ENCODE measurements around the gene LRRC15.
A peak's percentile ranks its signal among the peaks of the same experiment; 100 is the strongest.

LRRC15 gene

DNA sequence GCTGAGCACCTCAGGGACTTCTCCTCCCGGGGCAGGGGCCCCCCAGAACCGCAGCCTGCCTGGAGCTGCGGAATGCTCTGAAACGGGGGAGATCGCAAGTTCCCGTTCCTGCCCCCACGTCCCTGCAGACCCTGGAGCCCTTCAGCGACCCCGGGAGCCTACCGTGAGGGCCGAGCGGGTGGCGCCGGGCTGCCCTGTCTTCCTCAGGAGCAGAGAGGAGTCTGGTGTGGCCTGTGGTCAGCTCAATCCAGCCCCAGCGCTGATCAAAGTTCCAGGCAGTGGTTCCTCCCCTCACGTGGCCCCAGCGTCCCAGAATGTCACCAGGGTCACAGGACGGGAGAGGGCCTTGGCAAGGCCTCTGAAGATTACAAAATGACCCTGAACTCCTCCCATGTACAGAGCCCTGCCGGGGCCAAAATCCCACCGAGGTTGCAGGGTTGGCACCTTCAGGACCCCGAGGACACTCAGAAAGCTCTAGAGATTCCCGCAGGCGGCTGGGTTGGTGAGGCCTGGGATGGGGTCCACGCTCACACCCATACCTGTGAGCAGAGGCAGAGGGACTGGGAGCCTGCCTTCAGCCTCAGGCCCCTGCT, 18.4 kb downstream of the LRRC15 start, which contains the start of gene CPN2:
Gene CPN2 (minus strand): TSS at position 249 of the 593 bp plus-strand sequence. CDS start 8,626 bp downstream, outside the sequence.
- no peak within 1 kb of the TSS for H3K27ac ChIP-seq
- TF ChIP-seq, protein P1, sequence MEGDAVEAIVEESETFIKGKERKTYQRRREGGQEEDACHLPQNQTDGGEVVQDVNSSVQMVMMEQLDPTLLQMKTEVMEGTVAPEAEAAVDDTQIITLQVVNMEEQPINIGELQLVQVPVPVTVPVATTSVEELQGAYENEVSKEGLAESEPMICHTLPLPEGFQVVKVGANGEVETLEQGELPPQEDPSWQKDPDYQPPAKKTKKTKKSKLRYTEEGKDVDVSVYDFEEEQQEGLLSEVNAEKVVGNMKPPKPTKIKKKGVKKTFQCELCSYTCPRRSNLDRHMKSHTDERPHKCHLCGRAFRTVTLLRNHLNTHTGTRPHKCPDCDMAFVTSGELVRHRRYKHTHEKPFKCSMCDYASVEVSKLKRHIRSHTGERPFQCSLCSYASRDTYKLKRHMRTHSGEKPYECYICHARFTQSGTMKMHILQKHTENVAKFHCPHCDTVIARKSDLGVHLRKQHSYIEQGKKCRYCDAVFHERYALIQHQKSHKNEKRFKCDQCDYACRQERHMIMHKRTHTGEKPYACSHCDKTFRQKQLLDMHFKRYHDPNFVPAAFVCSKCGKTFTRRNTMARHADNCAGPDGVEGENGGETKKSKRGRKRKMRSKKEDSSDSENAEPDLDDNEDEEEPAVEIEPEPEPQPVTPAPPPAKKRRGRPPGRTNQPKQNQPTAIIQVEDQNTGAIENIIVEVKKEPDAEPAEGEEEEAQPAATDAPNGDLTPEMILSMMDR (IDR thresholded peaks at IDR 0.05; ENCODE audit: low read depth, low read length) = no peak
- no peak for DNase-seq
- no peaks in the 10 kb centered on the region for H3K36me3 ChIP-seq
- H3K4me3 ChIP-seq (ENCODE audit: low read depth, low read length) = no peak within 1 kb of the TSS
- H3K9me3 ChIP-seq (ENCODE audit: severe bottlenecking) = no peaks in the 10 kb centered on the region
- H3K27me3 ChIP-seq (ENCODE audit: insufficient read depth, low read depth, severe bottlenecking) = no peaks in the 10 kb centered on the region

DNA sequence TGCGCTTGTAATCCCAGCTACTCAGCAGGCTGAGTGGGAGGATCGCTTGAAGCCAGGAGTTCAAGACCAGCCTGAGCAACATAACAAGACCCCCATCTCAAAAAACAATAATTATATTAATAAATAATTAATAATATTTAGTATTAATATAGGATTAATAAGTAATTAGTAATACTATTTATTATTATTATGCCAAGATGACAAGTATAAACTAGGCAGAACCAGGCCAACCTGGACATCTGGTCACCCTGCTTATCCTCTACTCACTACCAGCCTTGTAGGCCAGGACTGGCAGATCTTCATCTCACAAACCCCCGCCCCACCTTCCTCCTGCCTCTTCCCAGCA, 18.8 kb downstream of the LRRC15 start:
- no peak overlapping the region for H3K4me3 ChIP-seq (ENCODE audit: low read depth, low read length)
- no peaks in the 10 kb centered on the region for H3K27me3 ChIP-seq (ENCODE audit: insufficient read depth, low read depth, severe bottlenecking)
- TF ChIP-seq, protein P1 (IDR thresholded peaks at IDR 0.05; ENCODE audit: low read depth, low read length) = no peak
- H3K9me3 ChIP-seq (ENCODE audit: severe bottlenecking) = no peaks in the 10 kb centered on the region
- no peak for DNase-seq
- no peak overlapping the region for H3K27ac ChIP-seq
- no peaks in the 10 kb centered on the region for H3K36me3 ChIP-seq

DNA sequence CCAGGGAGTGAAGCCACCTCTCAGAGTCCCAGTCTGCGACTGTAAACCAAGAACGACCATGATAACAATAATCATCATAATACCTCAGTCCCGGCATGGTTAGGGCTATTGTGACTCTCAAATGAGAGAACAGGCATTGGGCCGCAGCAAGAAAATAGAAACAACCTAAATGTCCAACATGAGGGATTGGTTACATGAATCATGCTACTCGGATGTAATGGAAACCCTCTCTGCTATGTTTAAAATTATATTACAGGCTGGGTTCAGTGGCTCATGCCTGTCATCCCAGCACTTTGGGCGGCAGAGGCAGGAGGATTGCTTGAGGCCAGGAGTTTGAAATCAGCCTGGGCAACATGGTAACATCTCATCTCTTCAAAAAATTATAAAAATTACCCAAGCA, 21.2 kb downstream of the LRRC15 start:
- no peak for DNase-seq
- TF ChIP-seq, protein P1 (IDR thresholded peaks at IDR 0.05; ENCODE audit: low read depth, low read length) = no peak

DNA sequence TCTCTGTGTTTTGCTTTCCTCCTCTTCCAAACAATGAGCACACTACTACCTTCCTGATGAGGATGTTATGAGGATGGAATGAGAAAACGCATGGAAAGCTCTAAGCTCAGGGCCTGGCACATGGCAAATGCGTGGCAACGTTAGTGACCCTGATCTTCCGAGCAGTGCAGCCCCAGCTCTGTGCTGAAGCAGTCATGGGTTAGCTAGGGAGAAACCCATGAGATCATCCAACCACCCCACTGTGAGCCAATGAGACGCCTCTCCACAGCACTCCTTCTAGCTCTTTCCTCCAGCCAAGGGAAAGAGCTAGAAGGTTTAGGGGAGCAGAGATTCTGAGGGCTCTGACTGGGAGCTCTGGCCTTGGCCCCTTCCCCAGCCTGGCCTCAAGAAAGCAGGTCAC, 22.9 kb downstream of the LRRC15 start:
- Histone ChIP-seq H3K9me3 (ENCODE audit: severe bottlenecking) (no peaks in the 10 kb centered on the region), H3K27me3 (ENCODE audit: insufficient read depth, low read depth, severe bottlenecking) (no peaks in the 10 kb centered on the region)
- TF ChIP-seq, protein P1 (IDR thresholded peaks at IDR 0.05; ENCODE audit: low read depth, low read length) = no peak

More for the DNA sequence above, 21.2 kb downstream of the LRRC15 start:
- Histone ChIP-seq H3K36me3 (no peaks in the 10 kb centered on the region), H3K4me3 (ENCODE audit: low read depth, low read length) (no peak overlapping the region), H3K27ac (no peak overlapping the region), H3K27me3 (ENCODE audit: insufficient read depth, low read depth, severe bottlenecking) (no peaks in the 10 kb centered on the region), H3K9me3 (ENCODE audit: severe bottlenecking) (no peaks in the 10 kb centered on the region)

DNA sequence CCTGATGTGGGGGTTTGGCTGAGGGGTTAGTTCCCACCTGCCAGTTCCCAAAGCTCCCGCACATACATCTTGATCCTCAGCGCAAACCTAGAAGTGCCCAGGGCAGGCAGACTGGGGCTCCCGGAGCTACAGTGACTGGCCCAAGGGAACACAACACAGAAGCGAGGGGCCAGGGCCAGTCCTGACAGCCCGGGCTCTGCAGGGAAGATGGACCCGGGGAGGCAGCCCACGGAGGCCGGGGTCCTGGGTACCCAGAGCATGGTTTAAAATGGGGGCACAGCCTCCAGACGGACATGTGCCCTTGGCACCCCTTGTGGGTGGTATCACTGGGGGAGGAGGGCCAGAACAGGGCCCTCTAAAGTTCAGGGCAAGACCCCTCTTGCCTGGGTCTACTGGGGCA, 23.5 kb downstream of the LRRC15 start:
- H3K9me3 ChIP-seq (ENCODE audit: severe bottlenecking) = no peaks in the 10 kb centered on the region
- DNase-seq = no peak
- no peaks in the 10 kb centered on the region for H3K27me3 ChIP-seq (ENCODE audit: insufficient read depth, low read depth, severe bottlenecking)
- H3K4me3 ChIP-seq (ENCODE audit: low read depth, low read length) = no peak overlapping the region
- H3K36me3 ChIP-seq = no peaks in the 10 kb centered on the region
- H3K27ac ChIP-seq = no peak overlapping the region
- TF ChIP-seq, protein P1 (IDR thresholded peaks at IDR 0.05; ENCODE audit: low read depth, low read length) = no peak

More for the DNA sequence above, 22.9 kb downstream of the LRRC15 start:
- Histone ChIP-seq H3K4me3 (ENCODE audit: low read depth, low read length) (no peak overlapping the region), H3K27ac (no peak overlapping the region), H3K36me3 (no peaks in the 10 kb centered on the region)
- DNase-seq = no peak

DNA sequence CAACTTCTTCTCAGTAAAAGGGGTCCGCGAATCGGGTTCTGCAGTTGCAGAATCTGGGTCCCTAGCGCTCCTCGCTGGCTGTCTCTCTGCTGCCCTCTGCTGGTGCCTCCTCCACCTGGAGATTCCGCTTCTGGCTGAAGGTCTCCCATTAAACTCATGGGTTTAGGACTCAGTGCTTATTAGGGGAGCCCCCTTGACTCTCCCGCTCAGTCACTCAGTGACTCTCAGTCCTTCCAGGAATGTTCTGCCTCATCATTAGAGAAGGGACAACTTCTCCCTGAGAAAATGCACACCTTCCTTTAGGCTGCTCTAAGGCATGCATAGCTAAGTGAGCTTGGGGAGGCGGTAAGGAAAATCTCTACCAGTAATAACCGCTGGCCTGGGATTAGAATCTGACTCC, 25.5 kb downstream of the LRRC15 start:
- H3K36me3 ChIP-seq = no peaks in the 10 kb centered on the region
- no peaks in the 10 kb centered on the region for H3K27me3 ChIP-seq (ENCODE audit: insufficient read depth, low read depth, severe bottlenecking)
- H3K27ac ChIP-seq = no peak overlapping the region
- H3K4me3 ChIP-seq (ENCODE audit: low read depth, low read length) = no peak overlapping the region
- DNase-seq = peak; percentile 47
- no peaks in the 10 kb centered on the region for H3K9me3 ChIP-seq (ENCODE audit: severe bottlenecking)
- TF ChIP-seq, protein P1 (IDR thresholded peaks at IDR 0.05; ENCODE audit: low read depth, low read length) = peak; percentile 63

All from WERI-Rb-1 (cell line).